HG03354 (cell line): ENCODE measurements around the gene CXCR4.
"Not testable (repeated sequence)": the region's sequence is repeated elsewhere in the genome, so short reads cannot be mapped to it uniquely, and the experiment has no call there.

Experiments used
- ATAC-seq: cut with Tn5 transposase; IDR thresholded peaks from one replicate; pipeline ENCODE4 v1.9.1; 2021; ENCODE audit warnings: mild to moderate bottlenecking; ENCODE audit not compliant: unreplicated experiment, poor library complexity, severe bottlenecking

The CXCR4 gene

GRCh38 chr2:136085453-136086209, 32.3 kb downstream of the CXCR4 start:
- no peak for ATAC-seq

- no peak for ATAC-seq
Measured at GRCh38 chr2:136081582-136082210, 36.3 kb downstream of the CXCR4 start.

- ATAC-seq, result no peak
Measured at GRCh38 chr2:136080114-136080513, 37.8 kb downstream of the CXCR4 start.

GRCh38 chr2:136077107-136077506, 40.8 kb downstream of the CXCR4 start:
- ATAC-seq, result no peak

GRCh38 chr2:136075476-136075875, 42.5 kb downstream of the CXCR4 start:
- no peak for ATAC-seq

GRCh38 chr2:136072621-136073020, 45.3 kb downstream of the CXCR4 start:
- no peak for ATAC-seq

GRCh38 chr2:136071887-136072286, 46.1 kb downstream of the CXCR4 start:
- ATAC-seq, result not testable (repeated sequence)

- ATAC-seq, result peak; percentile 48
Measured at GRCh38 chr2:136070913-136071312, 47.0 kb downstream of the CXCR4 start.

GRCh38 chr2:136069773-136070172, 48.2 kb downstream of the CXCR4 start:
- no peak for ATAC-seq

- no peak for ATAC-seq
Measured at GRCh38 chr2:136068581-136069227, 49.2 kb downstream of the CXCR4 start.

GRCh38 chr2:136067897-136068580, 49.9 kb downstream of the CXCR4 start:
- ATAC-seq, result no peak

- ATAC-seq, result no peak
Measured at GRCh38 chr2:136067459-136067858, 50.5 kb downstream of the CXCR4 start.

GRCh38 chr2:136065907-136066306, 52.0 kb downstream of the CXCR4 start:
- ATAC-seq, result peak; percentile 90

GRCh38 chr2:136065384-136065783, 52.6 kb downstream of the CXCR4 start:
- ATAC-seq, result peak; percentile 43
